Stomach smooth muscle (tissue), 2 donors: ENCODE results near the gene SMAD6.

Source experiments
- H3K27ac ChIP-seq: one replicate; pipeline ENCODE4 v1.7.0; 2013; ENCODE audit warnings: mild to moderate bottlenecking, low read length, inconsistent platforms
- H3K27me3 ChIP-seq, 2 donors: one replicate each; pipeline ENCODE4 v1.7.0; 2013; ENCODE audit warnings: low read length in 2 of 2; ENCODE audit not compliant: insufficient read depth in 2 of 2, control insufficient read depth in 1 of 2
- H3K36me3 ChIP-seq, 2 donors: one replicate each; pipeline ENCODE4 v1.7.0; 2013; ENCODE audit warnings: low read length in 2 of 2; ENCODE audit not compliant: control insufficient read depth in 2 of 2, insufficient read depth in 2 of 2
- H3K4me1 ChIP-seq: one replicate; pipeline ENCODE4 v1.7.0; 2013; ENCODE audit warnings: low read length; ENCODE audit not compliant: control insufficient read depth, insufficient read depth
- H3K4me3 ChIP-seq, 2 donors: one replicate each; pipeline ENCODE4 v1.7.0; 2013; ENCODE audit warnings: low read length in 2 of 2
- H3K9ac ChIP-seq, 2 donors: one replicate each; pipeline ENCODE4 v1.7.0; 2013; ENCODE audit warnings: low read length in 2 of 2, mild to moderate bottlenecking in 1 of 2
- H3K9me3 ChIP-seq, 2 donors: one replicate each; pipeline ENCODE4 v1.7.0; 2013; ENCODE audit warnings: low read length in 2 of 2; ENCODE audit not compliant: control insufficient read depth in 2 of 2
- donor health status: healthy.
- donor health status: Pancreatic carcinoma.

Gene SMAD6

GRCh38 chr15:66801266-66801665, 99.2 kb downstream of the SMAD6 start:
- no peaks in the 10 kb centered on the region for H3K9me3 ChIP-seq
- no peaks in the 10 kb centered on the region for H3K36me3 ChIP-seq
- H3K4me3 ChIP-seq, result no peak overlapping the region
- H3K4me1 ChIP-seq, result peaks cover 21% of the 10 kb centered on the region
- H3K27ac ChIP-seq, result no peak overlapping the region
- H3K9ac ChIP-seq, result no peak overlapping the region
- H3K27me3 ChIP-seq, result peaks cover 0 to 2% of the 10 kb centered on the region in 2 donors

- peaks cover 0 to 2% of the 10 kb centered on the region in 2 donors for H3K27me3 ChIP-seq
- H3K9me3 ChIP-seq, result no peaks in the 10 kb centered on the region
- H3K4me3 ChIP-seq, result peak overlapping the region in 1 of 2 donors; percentile 55
- H3K27ac ChIP-seq, result peak overlapping the region; percentile 62
- H3K9ac ChIP-seq, result peak overlapping the region in 1 of 2 donors; percentile 13
- no peaks in the 10 kb centered on the region for H3K36me3 ChIP-seq
- H3K4me1 ChIP-seq, result peaks cover 21% of the 10 kb centered on the region
These were observed 100.3 kb downstream of the SMAD6 start for GRCh38 chr15:66802025-66803001.

GRCh38 chr15:66803182-66803729, 101.2 kb downstream of the SMAD6 start:
- Histone ChIP-seq H3K9ac (peak overlapping the region in 1 of 2 donors; percentile 21), H3K4me1 (peaks cover 21% of the 10 kb centered on the region), H3K27me3 (no peaks in the 10 kb centered on the region), H3K27ac (peak overlapping the region; percentile 62), H3K36me3 (no peaks in the 10 kb centered on the region), H3K4me3 (peak overlapping the region; percentile 16 to 55), H3K9me3 (no peaks in the 10 kb centered on the region)

- H3K9ac ChIP-seq, result peak overlapping the region in 1 of 2 donors; percentile 21
- peak overlapping the region in 1 of 2 donors; percentile 55 for H3K4me3 ChIP-seq
- peak overlapping the region; percentile 62 for H3K27ac ChIP-seq
- peaks cover 21% of the 10 kb centered on the region for H3K4me1 ChIP-seq
- no peaks in the 10 kb centered on the region for H3K27me3 ChIP-seq
- no peaks in the 10 kb centered on the region for H3K36me3 ChIP-seq
- H3K9me3 ChIP-seq, result no peaks in the 10 kb centered on the region
These were observed 101.7 kb downstream of the SMAD6 start for GRCh38 chr15:66803749-66804148.

- no peaks in the 10 kb centered on the region for H3K9me3 ChIP-seq
- no peak overlapping the region for H3K27ac ChIP-seq
- no peaks in the 10 kb centered on the region for H3K27me3 ChIP-seq
- no peak overlapping the region for H3K4me3 ChIP-seq
- no peaks in the 10 kb centered on the region for H3K36me3 ChIP-seq
- H3K4me1 ChIP-seq, result peaks cover 21% of the 10 kb centered on the region
- H3K9ac ChIP-seq, result no peak overlapping the region
These were observed 103.3 kb downstream of the SMAD6 start for GRCh38 chr15:66805202-66805885.

- Histone ChIP-seq H3K4me3 (no peak overlapping the region), H3K4me1 (peaks cover 5% of the 10 kb centered on the region), H3K27me3 (no peaks in the 10 kb centered on the region), H3K36me3 (no peaks in the 10 kb centered on the region), H3K27ac (no peak overlapping the region), H3K9ac (no peak overlapping the region), H3K9me3 (no peaks in the 10 kb centered on the region)
These were observed 106.3 kb downstream of the SMAD6 start for GRCh38 chr15:66808181-66808824.

GRCh38 chr15:66809664-66810063, 107.6 kb downstream of the SMAD6 start:
- no peak overlapping the region for H3K9ac ChIP-seq
- no peak overlapping the region for H3K27ac ChIP-seq
- H3K36me3 ChIP-seq, result no peaks in the 10 kb centered on the region
- no peaks in the 10 kb centered on the region for H3K27me3 ChIP-seq
- H3K4me1 ChIP-seq, result no peaks in the 10 kb centered on the region
- no peaks in the 10 kb centered on the region for H3K9me3 ChIP-seq
- no peak overlapping the region for H3K4me3 ChIP-seq

GRCh38 chr15:66815318-66815717, 113.3 kb downstream of the SMAD6 start:
- Histone ChIP-seq H3K27me3 (no peaks in the 10 kb centered on the region), H3K36me3 (no peaks in the 10 kb centered on the region), H3K4me1 (peaks cover 2% of the 10 kb centered on the region), H3K27ac (no peak overlapping the region), H3K9me3 (peaks cover 0 to 3% of the 10 kb centered on the region in 2 donors), H3K9ac (no peak overlapping the region), H3K4me3 (no peak overlapping the region)

- Histone ChIP-seq H3K36me3 (no peaks in the 10 kb centered on the region), H3K27me3 (no peaks in the 10 kb centered on the region), H3K27ac (no peak overlapping the region), H3K9me3 (peaks cover 0 to 3% of the 10 kb centered on the region in 2 donors), H3K9ac (no peak overlapping the region), H3K4me1 (peaks cover 2% of the 10 kb centered on the region), H3K4me3 (no peak overlapping the region)
These were observed 114.2 kb downstream of the SMAD6 start for GRCh38 chr15:66816201-66816600.

GRCh38 chr15:66819084-66819483, 117.0 kb downstream of the SMAD6 start:
- H3K4me3 ChIP-seq, result no peak overlapping the region
- H3K27ac ChIP-seq, result no peak overlapping the region
- H3K36me3 ChIP-seq, result no peaks in the 10 kb centered on the region
- no peak overlapping the region for H3K9ac ChIP-seq
- H3K4me1 ChIP-seq, result peaks cover 2% of the 10 kb centered on the region
- no peaks in the 10 kb centered on the region for H3K27me3 ChIP-seq
- H3K9me3 ChIP-seq, result peaks cover 0 to 3% of the 10 kb centered on the region in 2 donors
